T-helper 1 cell (primary cell): ENCODE measurements around the gene FCAR.
"Not testable (repeated sequence)": the region's sequence is repeated elsewhere in the genome, so short reads cannot be mapped to it uniquely, and the experiment has no call there.

Experiments used
- DNase-seq, 5 donors: peaks; one replicate each; pipeline ENCODE4 v3.0.0-alpha.2; 2012 to 2020

The FCAR gene

GRCh38 chr19:54896036-54896435, 22.0 kb downstream of the FCAR start:
- DNase-seq, result no peak

- DNase-seq, result not testable (repeated sequence)
These were observed 24.6 kb downstream of the FCAR start for GRCh38 chr19:54898685-54899084.

- DNase-seq, result not testable (repeated sequence)
These were observed 25.6 kb downstream of the FCAR start for GRCh38 chr19:54899646-54900045.

GRCh38 chr19:54901153-54901552, 27.1 kb downstream of the FCAR start:
- not testable (repeated sequence) for DNase-seq

DNA sequence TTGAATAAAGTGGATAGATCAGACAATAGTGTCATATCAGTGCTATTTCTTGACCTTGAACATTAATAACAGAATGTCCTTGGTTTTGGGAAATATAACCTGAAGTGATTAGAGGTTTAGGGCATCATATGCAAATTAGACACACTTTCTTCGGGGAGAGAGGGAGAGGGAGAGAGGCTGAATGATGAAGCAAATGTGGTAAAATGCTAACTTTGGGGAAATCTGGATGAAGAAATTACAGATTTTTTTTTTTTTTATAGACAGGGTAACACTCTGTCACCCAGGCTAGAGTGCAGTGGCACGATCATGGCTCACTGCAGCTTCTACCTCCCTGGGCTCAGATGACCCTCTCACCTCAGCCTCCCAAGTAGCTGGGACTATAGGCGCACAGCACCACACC, 28.0 kb downstream of the FCAR start:
- no peak for DNase-seq

GRCh38 chr19:54903303-54903702, 29.3 kb downstream of the FCAR start:
- no peak for DNase-seq

- DNase-seq, result not testable (repeated sequence)
These were observed 30.2 kb downstream of the FCAR start for GRCh38 chr19:54904261-54904660.

DNA sequence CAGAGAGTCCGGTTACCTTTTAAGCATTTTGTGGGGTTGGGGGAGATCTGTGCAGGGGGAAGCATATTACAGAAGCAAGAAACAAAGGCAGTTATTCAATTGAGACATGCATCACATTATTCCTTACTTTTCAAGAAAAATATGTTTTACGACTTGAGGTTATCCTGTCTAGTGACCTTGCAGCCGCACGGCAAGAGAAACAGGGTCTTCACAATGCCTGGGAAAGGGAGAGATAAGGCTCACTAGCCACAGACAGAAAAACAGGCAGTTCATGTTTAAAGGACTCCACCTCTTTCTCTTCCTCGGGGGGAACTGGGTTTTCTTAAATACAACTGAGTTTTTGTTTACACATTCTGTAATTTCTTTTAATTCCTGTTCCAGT, 31.4 kb downstream of the FCAR start:
- no peak for DNase-seq

DNA sequence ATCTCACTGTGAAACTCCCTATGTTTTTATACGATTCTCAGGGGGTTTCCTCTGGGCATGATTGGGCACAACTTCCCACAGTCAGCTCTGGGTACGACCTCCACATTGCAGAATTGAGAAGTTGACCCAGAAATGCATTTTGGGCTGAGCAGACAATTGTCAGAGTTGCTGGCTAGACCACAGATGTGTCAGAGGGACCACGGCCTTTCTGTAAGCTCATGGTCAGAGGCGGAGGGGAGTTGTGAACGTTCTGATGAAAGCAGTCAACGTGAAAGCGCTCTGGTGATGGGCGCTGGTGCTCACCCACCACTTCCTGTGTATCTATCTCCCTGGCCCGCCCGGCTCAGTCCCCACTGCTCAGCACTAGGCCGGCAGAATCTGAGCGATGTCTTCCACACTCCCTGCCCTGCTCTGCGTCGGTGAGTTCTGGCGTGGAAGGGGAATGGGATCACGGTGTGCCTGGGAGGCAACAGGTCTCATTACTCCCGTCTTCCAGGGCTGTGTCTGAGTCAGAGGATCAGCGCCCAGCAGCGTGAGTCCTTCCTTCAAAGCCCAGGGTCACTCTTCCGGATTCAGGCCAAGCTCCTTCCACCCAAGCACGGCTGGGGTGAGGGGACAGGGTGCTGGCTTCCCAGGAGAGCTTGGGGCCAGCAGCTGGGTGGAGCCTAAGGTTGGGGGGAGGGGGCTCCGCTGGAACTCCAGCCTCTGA, 31.9 kb downstream of the FCAR start, which contains the start of gene NCR1:
Gene NCR1 (plus strand): TSS at position 346 of the 709 bp plus-strand sequence. CDS start 40 bp downstream, at position 386.
- DNase-seq, result no peak

DNA sequence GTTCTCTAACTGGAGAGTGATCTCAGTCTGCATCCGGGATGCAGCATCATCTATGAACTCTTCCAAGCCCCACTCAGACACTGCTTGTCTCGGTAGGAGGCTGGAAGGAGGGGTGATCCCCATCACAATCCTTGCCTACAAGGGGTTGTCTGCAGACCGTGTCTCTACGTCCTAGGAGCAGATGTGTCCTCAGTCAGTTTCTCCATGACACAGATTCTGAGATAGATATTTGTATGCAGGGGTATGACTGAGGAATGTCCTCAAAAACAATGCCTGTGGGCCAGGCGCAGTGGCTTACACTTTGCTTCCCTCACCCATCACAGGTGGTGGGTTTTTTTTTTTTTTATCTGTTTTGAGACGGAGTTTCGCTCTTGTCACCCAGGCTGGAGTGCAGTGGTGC, 32.8 kb downstream of the FCAR start:
- DNase-seq, result no peak

DNA sequence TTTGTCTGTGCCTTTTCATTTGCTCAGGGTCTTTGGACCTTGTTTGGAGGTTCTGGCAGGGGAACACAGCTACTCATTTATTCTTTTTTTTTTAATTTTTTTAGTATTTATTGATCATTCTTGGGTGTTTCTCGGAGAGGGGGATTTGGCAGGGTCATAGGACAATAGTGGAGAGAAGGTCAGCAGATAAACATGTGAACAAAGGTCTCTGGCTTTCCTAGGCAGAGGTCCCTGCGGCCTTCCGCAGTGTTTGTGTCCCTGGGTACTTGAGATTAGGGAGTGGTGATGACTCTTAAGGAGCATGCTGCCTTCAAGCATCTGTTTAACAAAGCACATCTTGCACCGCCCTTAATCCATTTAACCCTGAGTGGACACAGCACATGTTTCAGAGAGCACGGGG, 33.9 kb downstream of the FCAR start:
- not testable (repeated sequence) for DNase-seq

DNA sequence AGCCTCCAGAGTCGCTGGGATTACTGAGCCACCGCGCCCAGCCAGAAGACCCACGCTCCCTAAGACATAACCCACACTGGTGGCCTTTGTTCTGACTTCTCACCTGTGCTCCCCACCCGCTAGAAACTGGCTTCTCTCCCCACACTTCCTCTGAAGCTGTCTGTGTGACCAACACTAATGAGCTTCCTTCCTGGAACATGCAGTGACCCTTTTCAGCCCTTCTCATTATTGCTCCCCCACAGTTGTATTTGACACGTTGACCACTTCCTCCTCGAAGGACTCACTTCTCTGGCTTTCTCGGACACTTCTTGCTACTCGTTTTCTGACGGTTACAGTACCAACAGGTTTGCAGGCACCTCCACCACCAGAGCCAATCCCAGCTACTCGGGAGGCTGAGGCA, 42.8 kb downstream of the FCAR start:
- DNase-seq, result no peak

- DNase-seq, result no peak
These were observed 44.5 kb downstream of the FCAR start for GRCh38 chr19:54918499-54918898.

DNA sequence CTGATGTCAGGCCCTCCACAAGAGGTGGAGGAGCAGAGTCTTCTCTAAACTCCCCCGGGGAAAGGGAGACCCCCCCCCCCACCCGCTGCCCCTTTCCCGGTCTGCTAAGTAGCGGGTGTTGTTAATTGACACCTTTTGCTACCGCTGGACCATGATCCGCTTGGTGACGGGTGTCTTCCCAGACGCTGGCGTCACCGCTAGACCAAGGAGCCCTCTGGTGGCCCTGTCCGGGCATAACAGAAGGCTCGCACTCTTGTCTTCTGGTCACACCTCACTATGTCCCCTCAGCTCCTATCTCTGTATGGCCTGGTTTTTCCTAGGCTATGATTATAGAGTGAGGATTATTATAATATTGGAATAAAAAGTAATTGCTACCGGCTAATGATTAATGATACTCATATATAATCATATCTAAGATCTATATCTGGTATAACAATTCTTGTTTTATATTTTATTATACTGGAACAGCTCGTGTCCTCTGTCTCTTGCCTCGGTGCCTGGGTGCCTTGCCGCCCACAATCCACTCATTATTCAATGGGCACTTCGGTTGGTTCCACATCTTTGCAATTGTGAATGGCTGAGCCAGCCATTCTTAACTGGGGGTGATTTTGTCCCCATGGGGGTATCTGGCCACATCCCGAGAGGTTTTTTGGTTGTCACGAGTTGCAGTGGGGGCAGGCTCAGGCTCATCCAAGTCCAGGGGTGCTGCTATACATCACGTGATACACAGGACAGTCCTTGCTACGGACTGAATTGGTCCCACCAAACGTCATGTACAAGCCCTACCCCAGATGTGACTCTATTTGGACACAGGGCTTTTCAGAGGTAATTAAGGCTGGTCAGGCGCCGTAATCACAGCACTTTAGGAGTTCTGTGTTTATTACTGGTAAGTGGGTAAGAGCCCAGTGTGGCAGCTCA, 45.9 kb downstream of the FCAR start:
- DNase-seq, result not testable (repeated sequence)

DNA sequence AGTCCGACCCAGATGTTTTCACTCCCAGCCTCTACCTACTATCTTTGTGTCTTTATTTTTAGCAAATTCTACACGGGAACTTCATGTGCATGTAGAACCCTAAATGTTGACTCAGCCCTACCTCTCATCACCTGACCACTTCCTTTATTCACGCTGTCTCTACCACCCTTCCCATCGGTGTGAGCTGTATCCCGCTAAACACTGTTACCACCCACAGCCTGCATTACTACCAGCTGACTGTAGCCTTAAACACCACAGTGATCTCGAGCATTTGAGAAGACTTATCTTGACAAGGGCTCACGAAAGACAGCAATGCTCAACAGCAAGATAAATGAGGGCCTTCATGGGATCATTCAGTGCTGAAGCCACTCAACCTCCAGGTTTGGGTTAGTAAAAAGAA, 47.0 kb downstream of the FCAR start:
- DNase-seq, result peak in 1 of 5 donors; percentile 16

DNA sequence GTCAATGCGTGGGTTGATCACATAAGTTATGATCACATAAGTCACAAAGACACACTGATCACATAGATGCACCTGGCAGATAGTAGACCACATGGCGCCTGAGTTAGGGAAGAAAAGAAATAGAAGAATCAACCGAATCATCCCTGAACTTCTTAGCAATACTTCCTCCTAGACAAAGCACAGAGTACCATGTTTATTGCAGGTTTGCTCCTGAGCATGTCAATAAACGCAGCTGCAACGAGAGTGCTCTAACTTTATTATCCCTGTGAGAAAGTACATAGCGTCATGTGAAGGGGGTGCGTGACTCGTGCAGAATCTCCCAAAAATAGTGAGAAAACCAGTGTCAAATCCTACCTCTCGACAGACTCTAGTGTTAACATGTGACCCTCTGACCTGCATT, 49.2 kb downstream of the FCAR start:
- DNase-seq, result no peak

GRCh38 chr19:54928299-54928698, 54.3 kb downstream of the FCAR start:
- DNase-seq, result no peak

DNA sequence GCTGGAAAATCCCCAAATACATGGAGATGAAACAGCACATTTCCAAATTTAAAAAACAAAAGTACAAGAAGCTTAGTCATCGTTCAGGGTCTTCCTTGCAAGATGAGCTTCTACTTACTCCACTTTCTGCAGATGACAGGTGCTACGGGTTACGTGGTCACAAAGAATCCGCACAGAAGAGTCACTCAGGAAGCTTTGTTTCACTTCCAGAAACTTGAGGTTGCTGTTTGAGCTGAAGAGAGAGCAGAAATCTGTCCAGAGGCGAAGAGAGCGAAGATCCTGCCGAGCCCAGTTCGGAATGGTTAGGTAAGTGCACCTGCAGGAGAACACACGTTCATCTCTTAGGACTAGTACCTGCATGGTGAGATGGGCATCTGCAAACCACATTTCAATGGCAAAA, 63.9 kb downstream of the FCAR start:
- peak in 1 of 5 donors; percentile 76 for DNase-seq

- DNase-seq, result no peak
These were observed 64.9 kb downstream of the FCAR start for GRCh38 chr19:54938906-54939305.

DNA sequence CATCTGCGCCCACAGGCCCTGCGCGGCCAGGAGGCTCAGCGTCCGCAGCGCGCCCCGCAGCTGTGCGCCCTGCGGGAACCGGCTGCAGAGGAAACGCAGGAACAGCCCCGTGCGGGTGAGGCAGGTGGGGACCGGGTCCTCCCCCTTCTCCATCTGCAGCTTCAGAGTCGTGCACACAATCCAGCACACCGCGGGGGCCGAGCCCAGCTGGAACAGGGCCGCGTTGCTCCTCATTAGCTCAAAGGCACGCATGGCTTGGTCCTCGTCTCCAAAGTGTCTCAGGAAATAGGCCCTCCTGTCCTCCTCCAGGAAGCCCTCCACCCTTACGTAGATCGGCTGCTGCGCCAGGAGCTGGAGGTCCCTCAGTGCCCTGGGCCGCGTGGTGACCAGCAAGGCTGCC, 65.5 kb downstream of the FCAR start:
- not testable (repeated sequence) for DNase-seq
